HG02970 (cell line): ENCODE measurements around the gene ATP1A2.

Experiments
- ATAC-seq: cut with Tn5 transposase; IDR thresholded peaks from one replicate; pipeline ENCODE4 v1.9.1; 2021; ENCODE audit warnings: mild to moderate bottlenecking, moderate library complexity, moderate number of reproducible peaks; ENCODE audit not compliant: unreplicated experiment, low FRiP score

Gene ATP1A2

GRCh38 chr1:160168609-160169369 is 53.2 kb downstream of the ATP1A2 start:
- ATAC-seq: no peak

DNA sequence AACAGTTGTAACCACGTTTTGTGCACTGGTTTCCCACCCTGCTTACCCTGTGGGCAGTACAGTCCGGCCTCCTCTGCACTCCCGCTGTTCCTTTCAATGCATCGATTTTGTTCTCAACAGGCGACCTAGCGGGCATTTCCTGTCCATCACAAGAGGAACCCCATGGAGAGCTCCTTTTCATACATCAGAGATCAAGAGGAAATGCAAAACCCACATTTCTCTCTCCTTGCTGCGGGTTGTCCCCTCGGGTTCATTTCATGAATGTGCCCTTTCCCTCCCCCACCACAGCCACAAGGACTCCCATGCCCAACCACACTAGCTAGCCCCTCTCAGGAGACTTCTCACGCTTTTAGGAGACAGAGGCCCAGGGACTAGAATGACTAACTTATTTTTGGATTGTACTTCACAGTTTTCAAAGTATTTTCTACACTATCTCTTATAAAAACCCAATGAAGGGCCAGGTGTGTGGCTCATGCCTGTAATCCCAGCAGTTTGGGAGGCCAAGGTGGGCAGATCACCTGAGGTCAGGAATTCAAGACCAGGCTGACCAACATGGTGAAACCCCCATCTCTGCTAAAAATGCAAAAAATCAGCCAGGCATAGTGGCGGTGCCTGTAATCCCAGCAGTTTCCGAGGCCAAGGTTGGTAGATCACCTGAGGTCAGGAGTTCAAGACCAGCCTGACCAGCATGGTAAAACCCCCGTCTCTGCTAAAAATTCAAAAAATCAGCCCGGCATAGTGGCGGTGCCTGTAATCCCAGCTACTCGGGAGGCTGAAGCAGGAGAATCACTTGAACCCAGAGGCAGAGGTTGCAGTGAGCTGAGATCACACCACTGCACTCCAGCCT is 54.2 kb downstream of the ATP1A2 start:
- ATAC-seq: no peak

DNA sequence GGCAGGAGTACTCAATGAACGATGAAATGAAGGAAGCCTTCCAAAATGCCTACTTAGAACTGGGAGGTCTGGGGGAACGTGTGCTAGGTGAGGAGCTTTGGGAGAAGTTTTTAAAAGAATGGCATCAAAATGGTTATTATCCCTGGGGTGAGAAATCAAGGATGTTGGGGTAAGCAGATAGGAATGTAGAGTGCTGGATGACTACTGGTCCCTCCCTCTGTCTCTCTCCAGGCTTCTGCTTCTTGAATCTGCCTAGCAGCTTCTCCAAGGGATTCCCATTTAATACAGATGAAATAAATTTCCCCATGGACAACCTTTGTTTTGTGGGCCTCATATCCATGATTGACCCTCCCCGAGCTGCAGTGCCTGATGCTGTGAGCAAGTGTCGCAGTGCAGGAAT is 55.8 kb downstream of the ATP1A2 start:
- ATAC-seq: no peak

GRCh38 chr1:160171980-160172379 is 56.4 kb downstream of the ATP1A2 start:
- no peak for ATAC-seq

DNA sequence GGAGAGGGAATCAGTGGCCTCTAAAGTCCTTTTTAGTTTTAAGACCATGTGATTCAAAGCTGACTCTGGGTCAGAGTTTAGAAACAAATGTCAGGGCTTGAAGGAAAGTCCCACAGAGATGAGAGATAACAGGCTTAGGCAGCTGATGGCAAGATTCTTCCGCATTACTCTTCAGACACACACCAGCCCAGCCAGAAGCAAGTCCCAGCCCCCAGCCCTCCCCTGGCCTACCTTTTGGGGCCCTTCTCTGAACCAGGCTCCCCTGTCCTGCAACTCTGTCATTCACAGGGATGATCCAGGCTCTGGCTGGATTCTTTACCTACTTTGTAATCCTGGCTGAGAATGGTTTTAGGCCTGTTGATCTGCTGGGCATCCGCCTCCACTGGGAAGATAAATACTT is 61.7 kb downstream of the ATP1A2 start:
- no peak for ATAC-seq

DNA sequence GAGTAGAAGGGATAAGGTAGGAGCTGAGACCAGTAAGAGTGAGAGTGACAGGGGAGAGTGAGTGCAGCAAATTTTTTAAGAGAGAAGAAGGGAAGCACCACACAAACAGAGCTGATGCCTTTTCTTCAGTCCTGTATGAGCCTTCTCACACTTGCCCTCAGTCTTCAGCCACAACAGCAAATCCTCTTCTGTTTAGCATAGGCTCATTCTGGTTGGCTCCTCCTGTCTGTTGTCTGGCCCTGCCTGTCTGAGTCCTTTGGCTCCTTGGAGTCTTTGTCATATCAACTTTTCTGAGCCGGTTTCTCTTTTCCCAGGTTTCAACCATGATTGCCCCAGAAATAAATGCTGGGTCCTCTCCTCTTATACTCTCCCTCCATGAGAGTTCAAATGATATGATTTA is 62.1 kb downstream of the ATP1A2 start:
- no peak for ATAC-seq

- no peak for ATAC-seq
Observed at GRCh38 chr1:160178731-160179130, 63.2 kb downstream of the ATP1A2 start.

GRCh38 chr1:160179336-160179735 is 63.8 kb downstream of the ATP1A2 start:
- no peak for ATAC-seq

DNA sequence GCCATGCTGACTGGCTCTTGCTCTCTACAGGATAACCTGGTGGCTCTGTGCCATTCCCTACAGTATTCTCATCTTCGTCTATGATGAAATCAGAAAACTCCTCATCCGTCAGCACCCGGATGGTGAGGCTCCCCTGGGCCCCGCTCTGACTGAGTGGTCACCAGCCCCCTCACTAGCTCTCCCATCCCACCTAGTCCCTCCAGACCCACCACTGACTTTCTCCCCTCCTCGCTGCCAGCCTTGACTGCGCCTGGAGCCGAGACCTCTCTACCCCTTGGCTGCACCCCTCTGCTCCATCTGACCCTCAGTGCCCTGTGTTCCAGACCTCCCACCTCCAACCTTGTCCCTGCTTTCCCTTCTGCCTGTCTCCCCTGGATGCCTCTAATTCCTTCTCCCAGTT is 70.7 kb downstream of the ATP1A2 start:
- no peak for ATAC-seq

DNA sequence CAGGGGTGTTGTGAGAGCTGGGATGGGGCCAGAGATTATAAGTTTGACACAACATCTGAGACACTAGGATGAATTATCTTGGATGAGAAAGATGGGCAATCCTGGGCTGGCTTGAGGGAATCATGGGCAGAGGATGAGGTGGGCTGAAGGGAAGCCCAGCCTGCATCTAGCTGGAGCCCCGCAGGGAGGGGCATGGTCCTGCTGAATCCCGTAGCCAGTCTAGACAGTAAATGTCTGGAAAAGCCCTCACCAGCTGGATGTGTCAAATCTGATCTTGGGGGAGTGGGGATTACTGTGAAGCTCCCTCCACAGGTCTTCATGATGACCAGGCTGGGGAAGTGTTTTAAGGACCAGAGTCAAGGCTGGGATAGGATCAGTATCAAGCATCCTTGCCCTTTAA is 71.2 kb downstream of the ATP1A2 start:
- ATAC-seq: no peak

GRCh38 chr1:160187407-160187806 is 71.8 kb downstream of the ATP1A2 start:
- no peak for ATAC-seq

DNA sequence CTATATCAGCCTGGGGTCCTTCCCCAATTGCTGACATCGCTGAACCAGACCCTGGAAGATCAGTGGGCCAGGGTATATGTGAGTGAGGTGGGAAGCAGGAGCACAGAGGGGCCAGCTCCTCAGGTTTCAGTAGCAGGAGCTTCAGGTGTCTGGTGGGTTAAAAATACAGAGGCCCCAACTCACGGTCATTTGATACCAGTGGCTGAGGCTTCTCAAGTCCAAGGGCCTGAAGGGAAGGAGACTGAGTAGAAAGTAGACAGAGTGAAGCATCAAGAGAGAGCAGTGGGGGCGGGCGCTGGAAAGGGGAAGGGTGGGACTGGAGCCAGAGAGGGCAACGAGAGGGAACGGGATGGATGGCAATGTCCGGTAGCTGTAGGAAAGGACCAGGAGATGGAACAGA is 72.8 kb downstream of the ATP1A2 start:
- ATAC-seq: no peak

GRCh38 chr1:160189649-160190625 is 74.4 kb downstream of the ATP1A2 start, which contains the start of gene CASQ1:
Gene CASQ1, plus strand, starts transcription at chr1:160190575. Its CDS starts 177 bp downstream, at chr1:160190752.
- ATAC-seq: no peak

DNA sequence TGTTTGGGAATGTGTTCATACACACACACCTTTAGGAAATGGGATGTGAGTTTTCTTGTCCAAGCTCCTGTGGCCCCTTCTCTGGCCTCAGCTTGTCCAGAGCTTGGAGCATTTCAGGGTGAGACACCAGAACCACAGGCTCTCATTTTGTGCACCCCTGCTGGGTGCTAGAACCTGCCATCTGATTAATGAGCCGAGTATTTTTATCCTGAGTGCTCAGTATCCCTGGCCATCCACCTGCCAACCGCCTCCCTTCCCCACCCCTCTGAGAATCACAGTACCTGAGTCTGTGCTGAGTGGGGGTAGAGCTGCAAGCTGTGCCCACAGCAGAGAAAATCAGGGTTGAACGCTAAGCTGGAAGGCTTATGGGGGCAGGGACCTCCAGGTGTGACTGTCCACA is 76.2 kb downstream of the ATP1A2 start:
- no peak for ATAC-seq

- ATAC-seq: no peak
Observed at GRCh38 chr1:160192234-160192633, 76.7 kb downstream of the ATP1A2 start.
